GM23338 (cell line): ENCODE results near the gene EBNA1BP2. TPM values are rescaled to one million over a fixed set of nuclear protein-coding genes. Genes with fewer than 3 reads are reported as not detected.

Experiments
- ATAC-seq: fragments of 200-7000 bp; cut with Tn5 transposase; 3 replicates; pipeline ENCODE4 v1.9.1; 2020
- DNase-seq: peaks from one replicate; pipeline ENCODE4 v3.0.0-alpha.2; 2015; ENCODE audit warnings: low spot score
- H2AFZ ChIP-seq: fragments of 200-600 bp; sonication (generic); 2 replicates; pipeline ENCODE4 v1.8.0; 2016; ENCODE audit warnings: antibody characterized with exemption, mild to moderate bottlenecking, moderate library complexity
- H3F3A ChIP-seq: fragments of 200-600 bp; sonication (generic); replicated peaks from 2 replicates; pipeline ENCODE4 v1.8.0; 2017; ENCODE audit warnings: antibody characterized with exemption, mixed run types, low read depth
- H3K27ac ChIP-seq: fragments of 200-600 bp; sonication (generic); 2 replicates; pipeline ENCODE4 v1.6.1; 2016; ENCODE audit warnings: low read depth
- H3K27me3 ChIP-seq: fragments of 200-600 bp; sonication (generic); 2 replicates; pipeline ENCODE4 v1.8.0; 2016; ENCODE audit warnings: mild to moderate bottlenecking, mixed run types, moderate library complexity; ENCODE audit not compliant: insufficient read depth
- H3K36me3 ChIP-seq: fragments of 200-600 bp; sonication (generic); 2 replicates; pipeline ENCODE4 v1.8.0; 2016; ENCODE audit warnings: mild to moderate bottlenecking; ENCODE audit not compliant: insufficient read depth
- H3K4me1 ChIP-seq: fragments of 200-600 bp; sonication (generic); 2 replicates; pipeline ENCODE4 v1.8.0; 2016; ENCODE audit warnings: mild to moderate bottlenecking, moderate library complexity; ENCODE audit not compliant: insufficient read depth
- H3K4me2 ChIP-seq: fragments of 200-600 bp; sonication (generic); 2 replicates; pipeline ENCODE4 v1.7.1; 2017; ENCODE audit warnings: mixed run types
- H3K4me3 ChIP-seq: fragments of 200-600 bp; sonication (generic); 2 replicates; pipeline ENCODE4 v1.6.1; 2016; ENCODE audit warnings: mixed run types
- H3K79me2 ChIP-seq: fragments of 200-600 bp; sonication (generic); replicated peaks from 2 replicates; pipeline ENCODE4 v1.8.0; 2017; ENCODE audit warnings: mild to moderate bottlenecking; ENCODE audit not compliant: insufficient read depth
- H3K9me2 ChIP-seq: fragments of 200-600 bp; sonication (generic); 2 replicates; pipeline ENCODE4 v1.8.0; 2017; ENCODE audit not compliant: insufficient read depth
- H4K20me1 ChIP-seq: fragments of 200-600 bp; sonication (generic); replicated peaks from 2 replicates; pipeline ENCODE4 v1.8.0; 2017; ENCODE audit warnings: mild to moderate bottlenecking; ENCODE audit not compliant: insufficient read depth
- H3K27ac Mint-ChIP-seq: 2 replicates; pipeline ENCODE4 v1.8.0; 2020; ENCODE audit warnings: inconsistent platforms, mild to moderate bottlenecking, moderate library complexity, mixed read lengths
- H3K27me3 Mint-ChIP-seq: 3 replicates; pipeline ENCODE4 v1.8.0; 2022; ENCODE audit warnings: low read depth, mild to moderate bottlenecking, moderate library complexity, mixed read lengths, inconsistent platforms; ENCODE audit not compliant: insufficient read depth, poor library complexity
- H3K36me3 Mint-ChIP-seq: 3 replicates; pipeline ENCODE4 v1.8.0; 2021; ENCODE audit warnings: low read depth, mild to moderate bottlenecking, inconsistent platforms, moderate library complexity, mixed read lengths
- H3K4me1 Mint-ChIP-seq: 3 replicates; pipeline ENCODE4 v1.8.0; 2020; ENCODE audit warnings: mild to moderate bottlenecking, inconsistent platforms, mixed read lengths
- H3K4me3 Mint-ChIP-seq: 3 replicates; pipeline ENCODE4 v1.8.0; 2021; ENCODE audit warnings: moderate library complexity, mild to moderate bottlenecking, inconsistent platforms, mixed read lengths
- H3K9me3 Mint-ChIP-seq: 3 replicates; pipeline ENCODE4 v1.8.0; 2020; ENCODE audit warnings: moderate library complexity, mild to moderate bottlenecking, inconsistent platforms, mixed read lengths
- CREB1 ChIP-seq: fragments of 250-450 bp; sonication (Bioruptor Pico); IDR thresholded peaks from 2 replicates; pipeline ENCODE4 v1.5.0; 2020; ENCODE audit warnings: low read depth, mild to moderate bottlenecking, moderate library complexity
- CTCF ChIP-seq, 2 experiments: fragments of 200-600 bp in 1 of 2; sonication (generic) in 1 of 2; conservative IDR thresholded peaks; 2 replicates each; pipeline versions ENCODE4 v1.5.1 to v1.6.1; 2016 to 2017; ENCODE audit warnings: antibody characterized with exemption in 2 of 2, low read depth in 2 of 2, mild to moderate bottlenecking in 2 of 2, moderate library complexity in 1 of 2
- ETS1 ChIP-seq: IDR thresholded peaks from 2 replicates; pipeline ENCODE4 v1.6.1; 2016; ENCODE audit warnings: antibody characterized with exemption
- EZH2phosphoT487 ChIP-seq: fragments of 200-600 bp; sonication (generic); IDR thresholded peaks from one replicate; pipeline ENCODE4 v1.8.1; 2018; ENCODE audit warnings: antibody characterized with exemption; ENCODE audit not compliant: unreplicated experiment
- JUNB ChIP-seq: IDR thresholded peaks from one replicate; pipeline ENCODE4 v1.6.1; 2016; ENCODE audit warnings: antibody characterized with exemption; ENCODE audit not compliant: unreplicated experiment
- NANOG ChIP-seq: IDR thresholded peaks from 2 replicates; pipeline ENCODE4 v1.6.1; 2016; ENCODE audit warnings: antibody characterized with exemption, borderline replicate concordance
- POLR2AphosphoS5 ChIP-seq: IDR thresholded peaks from 2 replicates; pipeline ENCODE4 v1.6.1; 2016; ENCODE audit warnings: antibody characterized with exemption, low read depth
- STAT1 ChIP-seq: IDR thresholded peaks from one replicate; pipeline ENCODE4 v1.6.1; 2016; ENCODE audit warnings: antibody characterized with exemption; ENCODE audit not compliant: unreplicated experiment
- ZNF114 ChIP-seq: fragments of 250-450 bp; sonication (Bioruptor Pico); IDR thresholded peaks from 2 replicates; pipeline ENCODE4 v1.5.0; 2020; ENCODE audit warnings: mild to moderate bottlenecking, moderate library complexity
- ZNF331 ChIP-seq: fragments of 250-450 bp; sonication (Bioruptor Pico); IDR thresholded peaks from 2 replicates; pipeline ENCODE4 v1.5.0; 2020; ENCODE audit warnings: low read depth, mild to moderate bottlenecking, moderate library complexity
- ZNF462 ChIP-seq: fragments of 250-450 bp; sonication (Bioruptor Pico); IDR thresholded peaks from 2 replicates; pipeline ENCODE4 v1.5.0; 2020; ENCODE audit warnings: mild to moderate bottlenecking, moderate library complexity
- polyA plus RNA-seq: library from polyadenylated mRNA; unstranded; fragments of >200 nt; fragmentation: Nextera tagmentation; extraction: Ambion mirVana; gene quantifications from 2 replicates; pipeline ENCODE4 v1.2.1, GENCODE V29; 2016
- total RNA-seq: library from RNA; depleted of rRNA; stranded (reverse); fragments of >200 nt; shearing (Covaris generic); gene quantifications from 2 replicates; pipeline ENCODE4 v1.2.3, GENCODE V29; 2014

The EBNA1BP2 gene
- total and polyA plus RNA-seq, 2 experiments from 2014 or later, result 130 to 249 TPM

- TF ChIP-seq CTCF (conservative IDR thresholded peaks at IDR 0.05; ENCODE audit: low read depth in 2 of 2), result no peak
- no peak for TF ChIP-seq EZH2phosphoT487
- no peak for TF ChIP-seq NANOG
- no peak for TF ChIP-seq STAT1
- TF ChIP-seq ZNF114 (CRISPR knock-in tag), result no peak
- no peak for TF ChIP-seq ZNF331 (CRISPR knock-in tag)
Measured at GRCh38 chr1:43134640-43135039, 37.5 kb downstream of the EBNA1BP2 start (continued).

GRCh38 chr1:43134068-43134467, 38.0 kb downstream of the EBNA1BP2 start:
- H3K4me1 ChIP-seq, result no peaks in the 10 kb centered on the region
- H3K36me3 Mint-ChIP-seq, result peaks cover 53% of the 10 kb centered on the region

More at GRCh38 chr1:43134068-43134467, 38.0 kb downstream of the EBNA1BP2 start:
- H3K27ac ChIP-seq, result no peak overlapping the region
- H3K27ac Mint-ChIP-seq, result no peak overlapping the region
- no peaks in the 10 kb centered on the region for H3K27me3 ChIP-seq
- 0 out of 2 replicates have a peak, but pooled peaks cover 4% of the 10 kb centered on the region for H3K36me3 ChIP-seq
- no peak overlapping the region for H3K4me3 Mint-ChIP-seq
- H3K27me3 Mint-ChIP-seq, result peaks cover 2% of the 10 kb centered on the region
- H3K9me3 Mint-ChIP-seq, result peaks cover 43% of the 10 kb centered on the region
- no peaks in the 10 kb centered on the region for H3K4me1 Mint-ChIP-seq
- no peak overlapping the region for H3K4me3 ChIP-seq
- H3K9me2 ChIP-seq, result no peaks in the 10 kb centered on the region; the same call in 1 of the 2 replicates
- no peak overlapping the region for H2AFZ ChIP-seq
- no peak overlapping the region for H3K4me2 ChIP-seq
- no peaks in the 10 kb centered on the region for H3F3A ChIP-seq
- no peak for TF ChIP-seq POLR2AphosphoS5
- no peak for TF ChIP-seq ZNF462 (CRISPR knock-in tag)
- no peak for TF ChIP-seq CTCF (conservative IDR thresholded peaks at IDR 0.05; ENCODE audit: low read depth in 2 of 2)
- TF ChIP-seq NANOG, result no peak
- TF ChIP-seq STAT1, result no peak
- TF ChIP-seq CREB1 (CRISPR knock-in tag), result no peak
- no peak for TF ChIP-seq JUNB
- TF ChIP-seq ETS1, result no peak
- H3K79me2 ChIP-seq, result peaks cover 7% of the 10 kb centered on the region; the same call in 1 of the 2 replicates
- ATAC-seq (no peak), DNase-seq (peak; percentile 44)
- no peaks in the 10 kb centered on the region for H4K20me1 ChIP-seq
